Neural progenitor cell (in vitro differentiated cells): ENCODE data around the gene CKAP2L. TPM values are rescaled to one million over a fixed set of nuclear protein-coding genes. Genes with fewer than 3 reads are reported as not detected.

ENCODE experiments used
- DNase-seq: peaks from one replicate; pipeline ENCODE4 v3.0.0-alpha.2; 2016; ENCODE audit warnings: low spot score
- H2AFZ ChIP-seq: fragments of 200-600 bp; sonication (generic); replicated peaks from 2 replicates; pipeline ENCODE4 v1.6.1; 2016; ENCODE audit warnings: antibody characterized with exemption
- H3F3A ChIP-seq: fragments of 200-600 bp; sonication (generic); 2 replicates; pipeline ENCODE4 v1.6.1; 2016; ENCODE audit warnings: antibody characterized with exemption, low read depth
- H3K27ac ChIP-seq: fragments of 200-600 bp; sonication (generic); 2 replicates; pipeline ENCODE4 v1.5.1; 2016; ENCODE audit warnings: mild to moderate bottlenecking
- H3K27me3 ChIP-seq: fragments of 200-600 bp; sonication (generic); 2 replicates; pipeline ENCODE4 v1.6.1; 2016; ENCODE audit warnings: mild to moderate bottlenecking, moderate library complexity
- H3K36me3 ChIP-seq: fragments of 200-600 bp; sonication (generic); 2 replicates; pipeline ENCODE4 v1.5.1; 2016
- H3K4me1 ChIP-seq: fragments of 200-600 bp; sonication (generic); 2 replicates; pipeline ENCODE4 v1.6.1; 2016; ENCODE audit warnings: mixed run types
- H3K4me2 ChIP-seq: fragments of 200-600 bp; sonication (generic); 2 replicates; pipeline ENCODE4 v1.6.1; 2016
- H3K4me3 ChIP-seq: fragments of 200-600 bp; sonication (generic); 2 replicates; pipeline ENCODE4 v1.5.1; 2016
- H3K79me2 ChIP-seq: fragments of 200-600 bp; sonication (generic); 2 replicates; pipeline ENCODE4 v1.6.1; 2016; ENCODE audit warnings: low read depth
- H3K9ac ChIP-seq: fragments of 200-600 bp; sonication (generic); 2 replicates; pipeline ENCODE4 v1.6.1; 2016
- H3K9me3 ChIP-seq: fragments of 200-600 bp; sonication (generic); 2 replicates; pipeline ENCODE4 v1.5.1; 2016; ENCODE audit warnings: low read depth
- H4K20me1 ChIP-seq: fragments of 200-600 bp; sonication (generic); 2 replicates; pipeline ENCODE4 v1.6.1; 2016; ENCODE audit warnings: low read depth
- H3K27ac Mint-ChIP-seq: 3 replicates; pipeline ENCODE4 v1.8.0; 2021; ENCODE audit warnings: mixed read lengths
- H3K27me3 Mint-ChIP-seq: 2 replicates; pipeline ENCODE4 v1.8.0; 2022; ENCODE audit warnings: low read depth, mild to moderate bottlenecking, inconsistent platforms, moderate library complexity, mixed read lengths; ENCODE audit not compliant: insufficient read depth
- H3K36me3 Mint-ChIP-seq: 3 replicates; pipeline ENCODE4 v1.8.0; 2021; ENCODE audit warnings: mixed read lengths
- H3K4me1 Mint-ChIP-seq: 3 replicates; pipeline ENCODE4 v1.8.0; 2021; ENCODE audit warnings: mixed read lengths
- H3K4me3 Mint-ChIP-seq: 3 replicates; pipeline ENCODE4 v1.8.0; 2021; ENCODE audit warnings: mild to moderate bottlenecking, moderate library complexity, mixed read lengths
- H3K9me3 Mint-ChIP-seq: 3 replicates; pipeline ENCODE4 v1.8.0; 2020; ENCODE audit warnings: mixed read lengths
- CTCF ChIP-seq: fragments of 200-600 bp; sonication (generic); IDR thresholded peaks from 2 replicates; pipeline ENCODE4 v1.5.1; 2017; ENCODE audit warnings: antibody characterized with exemption, mild to moderate bottlenecking
- EZH2 ChIP-seq: fragments of 200-600 bp; sonication (generic); IDR thresholded peaks from 2 replicates; pipeline ENCODE4 v1.6.1; 2017; ENCODE audit warnings: antibody characterized with exemption, mild to moderate bottlenecking, moderate library complexity
- EZH2phosphoT487 ChIP-seq: fragments of 200-600 bp; sonication (generic); IDR thresholded peaks from 2 replicates; pipeline ENCODE4 v1.6.1; 2017; ENCODE audit warnings: antibody characterized with exemption
- total RNA-seq: library from RNA; depleted of rRNA; stranded (reverse); fragments of >200 nt; gene quantifications from 2 replicates; pipeline ENCODE4 v1.2.3, GENCODE V29; 2015; ENCODE audit warnings: low replicate concordance

Gene CKAP2L
- total RNA-seq, 1 donor from 2014 or later = 53.7 TPM

GRCh38 chr2:112758711-112759110, 5.7 kb downstream of the CKAP2L start:
- DNase-seq = no peak
- Mint-ChIP-seq H3K9me3 (no peaks in the 10 kb centered on the region), H3K27ac (no peak overlapping the region), H3K36me3 (peaks cover 41% of the 10 kb centered on the region), H3K4me1 (peaks cover 21% of the 10 kb centered on the region), H3K4me3 (no peak overlapping the region), H3K27me3 (peaks cover 2% of the 10 kb centered on the region)
- Histone ChIP-seq H3K4me2 (no peak overlapping the region), H4K20me1 (peaks cover 9% of the 10 kb centered on the region), H3K4me1 (peaks cover 11% of the 10 kb centered on the region), H2AFZ (no peak overlapping the region), H3K9ac (no peak overlapping the region), H3K79me2 (peaks cover 45% of the 10 kb centered on the region), H3K4me3 (no peak overlapping the region), H3K27ac (no peak overlapping the region), H3K36me3 (peaks cover 33% of the 10 kb centered on the region), H3K9me3 (no peaks in the 10 kb centered on the region), H3K27me3 (no peaks in the 10 kb centered on the region), H3F3A (no peaks in the 10 kb centered on the region)
- TF ChIP-seq CTCF (no peak), EZH2 (no peak), EZH2phosphoT487 (no peak)

- no peak overlapping the region for H3K4me3 Mint-ChIP-seq
- peaks cover 32% of the 10 kb centered on the region for H3K79me2 ChIP-seq
- H3K27ac Mint-ChIP-seq = no peak overlapping the region
Observed at GRCh38 chr2:112757265-112757664, 7.1 kb downstream of the CKAP2L start.

GRCh38 chr2:112756207-112756606, 8.2 kb downstream of the CKAP2L start:
- DNase-seq = no peak
- no peak overlapping the region for H3K27ac Mint-ChIP-seq
- Histone ChIP-seq H3K79me2 (peaks cover 23% of the 10 kb centered on the region), H3K27me3 (no peaks in the 10 kb centered on the region), H4K20me1 (no peaks in the 10 kb centered on the region), H2AFZ (no peak overlapping the region), H3K4me3 (no peak overlapping the region), H3K9ac (no peak overlapping the region), H3K4me2 (no peak overlapping the region), H3K4me1 (no peaks in the 10 kb centered on the region), H3F3A (no peaks in the 10 kb centered on the region), H3K27ac (no peak overlapping the region), H3K9me3 (no peaks in the 10 kb centered on the region), H3K36me3 (peaks cover 42% of the 10 kb centered on the region)
- H3K4me3 Mint-ChIP-seq = no peak overlapping the region
- no peaks in the 10 kb centered on the region for H3K9me3 Mint-ChIP-seq
- peaks cover 37% of the 10 kb centered on the region for H3K36me3 Mint-ChIP-seq
- no peaks in the 10 kb centered on the region for H3K27me3 Mint-ChIP-seq
- H3K4me1 Mint-ChIP-seq = no peaks in the 10 kb centered on the region
- TF ChIP-seq CTCF (no peak), EZH2phosphoT487 (no peak), EZH2 (no peak)

More at GRCh38 chr2:112757265-112757664, 7.1 kb downstream of the CKAP2L start:
- Histone ChIP-seq H3K9me3 (no peaks in the 10 kb centered on the region), H3K9ac (no peak overlapping the region), H3K27me3 (no peaks in the 10 kb centered on the region), H4K20me1 (no peaks in the 10 kb centered on the region), H3F3A (no peaks in the 10 kb centered on the region), H3K4me1 (no peaks in the 10 kb centered on the region), H3K36me3 (peaks cover 33% of the 10 kb centered on the region), H2AFZ (no peak overlapping the region), H3K4me3 (no peak overlapping the region), H3K27ac (no peak overlapping the region), H3K4me2 (no peak overlapping the region)
- DNase-seq = no peak
- Mint-ChIP-seq H3K36me3 (peaks cover 45% of the 10 kb centered on the region), H3K4me1 (peaks cover 7% of the 10 kb centered on the region), H3K27me3 (no peaks in the 10 kb centered on the region), H3K9me3 (no peaks in the 10 kb centered on the region)
- TF ChIP-seq EZH2 (no peak), EZH2phosphoT487 (no peak), CTCF (no peak)
